Measurements from ENCODE around the gene ZNF200.

- TF ChIP-seq, protein P1, sequence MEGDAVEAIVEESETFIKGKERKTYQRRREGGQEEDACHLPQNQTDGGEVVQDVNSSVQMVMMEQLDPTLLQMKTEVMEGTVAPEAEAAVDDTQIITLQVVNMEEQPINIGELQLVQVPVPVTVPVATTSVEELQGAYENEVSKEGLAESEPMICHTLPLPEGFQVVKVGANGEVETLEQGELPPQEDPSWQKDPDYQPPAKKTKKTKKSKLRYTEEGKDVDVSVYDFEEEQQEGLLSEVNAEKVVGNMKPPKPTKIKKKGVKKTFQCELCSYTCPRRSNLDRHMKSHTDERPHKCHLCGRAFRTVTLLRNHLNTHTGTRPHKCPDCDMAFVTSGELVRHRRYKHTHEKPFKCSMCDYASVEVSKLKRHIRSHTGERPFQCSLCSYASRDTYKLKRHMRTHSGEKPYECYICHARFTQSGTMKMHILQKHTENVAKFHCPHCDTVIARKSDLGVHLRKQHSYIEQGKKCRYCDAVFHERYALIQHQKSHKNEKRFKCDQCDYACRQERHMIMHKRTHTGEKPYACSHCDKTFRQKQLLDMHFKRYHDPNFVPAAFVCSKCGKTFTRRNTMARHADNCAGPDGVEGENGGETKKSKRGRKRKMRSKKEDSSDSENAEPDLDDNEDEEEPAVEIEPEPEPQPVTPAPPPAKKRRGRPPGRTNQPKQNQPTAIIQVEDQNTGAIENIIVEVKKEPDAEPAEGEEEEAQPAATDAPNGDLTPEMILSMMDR (IDR thresholded peaks at IDR 0.05; ENCODE audit: low read length), result no peak
- TF ChIP-seq EZH2 (optimal IDR thresholded peaks at IDR 0.05; ENCODE audit: low read depth, low read length), result no peak
Observed at GRCh38 chr16:3259836-3260235, 24.9 kb upstream of the ZNF200 start.
